Measurements from ENCODE around the gene SFR1. TPM values are rescaled to one million over a fixed set of nuclear protein-coding genes. Genes with fewer than 3 reads are reported as not detected.

Gene SFR1
- polyA plus RNA-seq, 1 donor (not counting 4 experiments of a cell fraction or from before 2014, with no cell fraction given): 10.4 TPM

- Histone ChIP-seq H3K4me1 (ENCODE audit: control insufficient read depth, extremely low read depth, insufficient read depth, low read length) (no peaks in the 10 kb centered on the region), H3K27ac (ENCODE audit: control insufficient read depth, insufficient read depth, low read length) (no peak overlapping the region), H3K79me2 (ENCODE audit: control insufficient read depth, insufficient read depth, low read length) (no peaks in the 10 kb centered on the region), H3K4me2 (ENCODE audit: control insufficient read depth, extremely low read depth, insufficient read depth, low read depth, low read length) (no peak overlapping the region), H3K27me3 (ENCODE audit: control insufficient read depth, extremely low read depth, insufficient read depth, low read length) (peaks cover 6% of the 10 kb centered on the region), H4K20me1 (ENCODE audit: control insufficient read depth, extremely low read depth, insufficient read depth, low read length) (no peaks in the 10 kb centered on the region), H3K9ac (ENCODE audit: control insufficient read depth, extremely low read depth, insufficient read depth, low read length) (no peak overlapping the region), H3K9me3 (ENCODE audit: control insufficient read depth, low read depth, low read length) (peaks cover 5% of the 10 kb centered on the region), H3K9me1 (ENCODE audit: control insufficient read depth, extremely low read depth, insufficient read depth, low read length) (no peaks in the 10 kb centered on the region), H3K36me3 (ENCODE audit: control insufficient read depth in 2 of 2, extremely low read depth in 1 of 2, insufficient read depth in 2 of 2, low read length in 2 of 2) (no peaks in the 10 kb centered on the region), H2AFZ (ENCODE audit: control insufficient read depth, low read length) (no peak overlapping the region), H3K4me3 (ENCODE audit: control insufficient read depth in 2 of 3, extremely low read depth in 1 of 3, insufficient read depth in 2 of 3, low read depth in 1 of 3, low read length in 3 of 3) (no peak overlapping the region)
- no peak for DNase-seq (ENCODE audit: low read depth, low spot score)
- no peak for FAIRE-seq
- dilution Hi-C loops (cut with MboI; ENCODE audit: extremely low pct_ligation_motif_present, low sequenced_read_pairs): no loop called here
- TF ChIP-seq EZH2 (IDR thresholded peaks at IDR 0.05; ENCODE audit: low read length): no peak
- no peak for TF ChIP-seq CTCF (optimal IDR thresholded peaks at IDR 0.05 in 1 of 3, IDR thresholded peaks at IDR 0.05 in 1 of 3, conservative IDR thresholded peaks at IDR 0.05 in 1 of 3; ENCODE audit: extremely low read depth in 1 of 3, insufficient read depth in 2 of 3, low read length in 3 of 3)
These were observed 29.8 kb downstream of the SFR1 start for GRCh38 chr10:104151737-104152136.

GRCh38 chr10:104155591-104155990, 33.6 kb downstream of the SFR1 start:
- Histone ChIP-seq H3K4me1 (ENCODE audit: control insufficient read depth, extremely low read depth, insufficient read depth, low read length) (no peaks in the 10 kb centered on the region), H2AFZ (ENCODE audit: control insufficient read depth, low read length) (no peak overlapping the region), H3K27ac (ENCODE audit: control insufficient read depth, insufficient read depth, low read length) (no peak overlapping the region), H3K9me3 (ENCODE audit: control insufficient read depth, low read depth, low read length) (peaks cover 5% of the 10 kb centered on the region), H3K27me3 (ENCODE audit: control insufficient read depth, extremely low read depth, insufficient read depth, low read length) (peaks cover 13% of the 10 kb centered on the region), H3K9ac (ENCODE audit: control insufficient read depth, extremely low read depth, insufficient read depth, low read length) (no peak overlapping the region), H4K20me1 (ENCODE audit: control insufficient read depth, extremely low read depth, insufficient read depth, low read length) (no peaks in the 10 kb centered on the region), H3K9me1 (ENCODE audit: control insufficient read depth, extremely low read depth, insufficient read depth, low read length) (no peaks in the 10 kb centered on the region), H3K36me3 (ENCODE audit: control insufficient read depth in 2 of 2, extremely low read depth in 1 of 2, insufficient read depth in 2 of 2, low read length in 2 of 2) (no peaks in the 10 kb centered on the region), H3K4me2 (ENCODE audit: control insufficient read depth, extremely low read depth, insufficient read depth, low read depth, low read length) (no peak overlapping the region), H3K79me2 (ENCODE audit: control insufficient read depth, insufficient read depth, low read length) (no peaks in the 10 kb centered on the region), H3K4me3 (ENCODE audit: control insufficient read depth in 2 of 3, extremely low read depth in 1 of 3, insufficient read depth in 2 of 3, low read depth in 1 of 3, low read length in 3 of 3) (no peak overlapping the region)
- TF ChIP-seq EZH2 (IDR thresholded peaks at IDR 0.05; ENCODE audit: low read length) (no peak), CTCF (optimal IDR thresholded peaks at IDR 0.05 in 1 of 3, IDR thresholded peaks at IDR 0.05 in 1 of 3, conservative IDR thresholded peaks at IDR 0.05 in 1 of 3; ENCODE audit: extremely low read depth in 1 of 3, insufficient read depth in 2 of 3, low read length in 3 of 3) (no peak)
- DNase-seq (ENCODE audit: low read depth, low spot score) (no peak), FAIRE-seq (no peak)
- dilution Hi-C loops (cut with MboI; ENCODE audit: extremely low pct_ligation_motif_present, low sequenced_read_pairs): no loop called here
